ENCODE results near the gene NCS1.
A peak's percentile ranks its signal among the peaks of the same experiment; 100 is the strongest.

The NCS1 gene

GRCh38 chr9:130229759-130230158 lies 57.6 kb downstream of the NCS1 start:
- in situ Hi-C loops (cut with MboI; ENCODE audit: low sequenced_read_pairs): no loop called here
- DNase-seq (ENCODE audit: low spot score in 2 of 2): no peak
- peaks cover 43% of the 10 kb centered on the region for H3K36me3 ChIP-seq (replicated peaks)
- no peak overlapping the region for H3K4me3 ChIP-seq
- H3K4me1 ChIP-seq: no peaks in the 10 kb centered on the region
- H3K9me3 ChIP-seq: no peaks in the 10 kb centered on the region; the same call in 1 of the 2 replicates
- no peaks in the 10 kb centered on the region for H3K27me3 ChIP-seq (ENCODE audit: low read depth)

- in situ Hi-C loops (cut with MboI; ENCODE audit: low sequenced_read_pairs): no loop called here
- H3K9me3 ChIP-seq: no peaks in the 10 kb centered on the region; the same call in 1 of the 2 replicates
- no peaks in the 10 kb centered on the region for H3K4me1 ChIP-seq
- H3K36me3 ChIP-seq (replicated peaks): peaks cover 38% of the 10 kb centered on the region
- DNase-seq (ENCODE audit: low spot score in 2 of 2): no peak
- H3K4me3 ChIP-seq: no peak overlapping the region
- H3K27me3 ChIP-seq (ENCODE audit: low read depth): no peaks in the 10 kb centered on the region
These were observed 58.4 kb downstream of the NCS1 start for GRCh38 chr9:130230631-130231030.

DNA sequence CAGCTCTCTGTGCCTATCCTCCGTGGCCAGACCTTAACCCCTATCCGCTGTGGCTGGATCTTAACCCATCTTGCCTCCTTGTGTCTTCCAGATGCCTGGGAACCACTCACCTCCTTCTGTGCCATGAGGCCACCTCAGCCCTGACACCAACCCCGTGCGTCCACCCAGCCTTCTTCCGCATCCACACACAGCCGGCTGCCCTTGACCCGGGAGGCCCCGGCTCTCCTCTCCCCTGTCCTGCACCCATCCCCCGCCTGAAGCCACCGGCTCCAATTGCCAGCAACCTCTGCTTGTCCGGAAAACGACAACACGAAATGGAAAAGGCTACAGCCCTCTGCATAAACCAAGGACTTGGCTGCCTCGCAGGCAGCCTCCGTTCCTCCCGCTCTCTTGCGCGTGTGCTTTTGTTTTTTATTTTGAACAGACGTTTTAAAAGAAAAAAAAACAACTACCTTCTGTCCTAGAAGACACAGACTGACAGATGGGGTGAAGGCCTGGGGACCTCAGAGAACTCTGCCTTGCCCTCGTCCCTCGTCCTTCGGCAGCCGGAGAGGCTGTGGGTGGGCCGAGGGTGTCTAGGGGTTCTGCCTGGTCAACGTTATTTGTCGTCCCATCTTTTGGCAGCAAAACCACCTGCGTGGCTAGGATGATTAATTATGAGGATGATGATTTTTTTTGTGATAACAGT lies 60.8 kb downstream of the NCS1 start:
- in situ Hi-C loops (cut with MboI; ENCODE audit: low sequenced_read_pairs): no loop called here
- Histone ChIP-seq H3K4me1 (no peaks in the 10 kb centered on the region), H3K9me3 (no peaks in the 10 kb centered on the region), H3K36me3 (replicated peaks) (peaks cover 22% of the 10 kb centered on the region), H3K4me3 (no peak overlapping the region), H3K27me3 (ENCODE audit: low read depth) (no peaks in the 10 kb centered on the region)
- no peak for DNase-seq (ENCODE audit: low spot score in 2 of 2)

- DNase-seq (ENCODE audit: low spot score in 2 of 2): no peak
These were observed 61.4 kb downstream of the NCS1 start for GRCh38 chr9:130233587-130233945.

GRCh38 chr9:130234340-130235260 lies 62.4 kb downstream of the NCS1 start:
- Histone ChIP-seq H3K4me3 (no peak overlapping the region), H3K27me3 (ENCODE audit: low read depth) (no peaks in the 10 kb centered on the region), H3K4me1 (peaks cover 3% of the 10 kb centered on the region), H3K9me3 (no peaks in the 10 kb centered on the region), H3K36me3 (replicated peaks) (peaks cover 18% of the 10 kb centered on the region)
- in situ Hi-C loops (cut with MboI; ENCODE audit: low sequenced_read_pairs): no loop called here
- DNase-seq (ENCODE audit: low spot score in 2 of 2): no peak

More at GRCh38 chr9:130233587-130233945, 61.4 kb downstream of the NCS1 start:
- no peaks in the 10 kb centered on the region for H3K9me3 ChIP-seq
- H3K27me3 ChIP-seq (ENCODE audit: low read depth): no peaks in the 10 kb centered on the region
- peaks cover 22% of the 10 kb centered on the region for H3K36me3 ChIP-seq (replicated peaks)
- no peaks in the 10 kb centered on the region for H3K4me1 ChIP-seq
- no peak overlapping the region for H3K4me3 ChIP-seq
- in situ Hi-C loops (cut with MboI; ENCODE audit: low sequenced_read_pairs): no loop called here

- peaks cover 15% of the 10 kb centered on the region for H3K36me3 ChIP-seq (replicated peaks)
- peaks cover 8% of the 10 kb centered on the region for H3K4me1 ChIP-seq
- no peaks in the 10 kb centered on the region for H3K27me3 ChIP-seq (ENCODE audit: low read depth)
- in situ Hi-C loops (cut with MboI; ENCODE audit: low sequenced_read_pairs): no loop called here
- DNase-seq (ENCODE audit: low spot score in 2 of 2): peak; percentile 41 to 81
- no peaks in the 10 kb centered on the region for H3K9me3 ChIP-seq
- H3K4me3 ChIP-seq: no peak overlapping the region
These were observed 63.6 kb downstream of the NCS1 start for GRCh38 chr9:130235558-130236435.

GRCh38 chr9:130236436-130236985 lies 64.3 kb downstream of the NCS1 start:
- DNase-seq (ENCODE audit: low spot score in 2 of 2): no peak

DNA sequence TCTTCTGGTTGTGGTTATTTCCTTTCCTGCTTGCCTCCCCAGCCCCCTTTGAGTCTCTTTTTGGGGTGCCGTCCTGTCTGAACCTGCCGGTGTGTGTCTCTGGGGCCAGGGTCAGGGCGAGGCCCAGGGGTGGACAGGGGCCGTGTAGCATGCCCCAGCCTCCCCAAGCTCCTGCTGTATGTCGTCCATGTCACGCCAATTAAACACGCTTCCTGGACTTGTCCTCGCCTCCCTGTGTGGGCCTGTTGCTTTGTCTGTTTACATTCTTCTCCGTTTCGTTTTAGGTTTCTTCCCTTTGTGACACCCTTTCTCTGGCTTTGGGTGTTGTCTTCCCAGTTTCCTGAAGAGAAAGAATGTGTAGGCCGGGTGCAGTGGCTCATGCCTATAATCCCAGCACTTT lies 64.9 kb downstream of the NCS1 start:
- no peak for DNase-seq (ENCODE audit: low spot score in 2 of 2)
- H3K4me3 ChIP-seq: no peak overlapping the region
- H3K36me3 ChIP-seq (replicated peaks): peaks cover 14% of the 10 kb centered on the region
- no peaks in the 10 kb centered on the region for H3K9me3 ChIP-seq
- no peaks in the 10 kb centered on the region for H3K27me3 ChIP-seq (ENCODE audit: low read depth)
- peaks cover 8% of the 10 kb centered on the region for H3K4me1 ChIP-seq
- in situ Hi-C loops (cut with MboI; ENCODE audit: low sequenced_read_pairs): no loop called here

More at GRCh38 chr9:130236436-130236985, 64.3 kb downstream of the NCS1 start:
- H3K9me3 ChIP-seq: no peaks in the 10 kb centered on the region
- in situ Hi-C loops (cut with MboI; ENCODE audit: low sequenced_read_pairs): no loop called here
- peaks cover 15% of the 10 kb centered on the region for H3K36me3 ChIP-seq (replicated peaks)
- H3K27me3 ChIP-seq (ENCODE audit: low read depth): no peaks in the 10 kb centered on the region
- H3K4me3 ChIP-seq: no peak overlapping the region
- peaks cover 8% of the 10 kb centered on the region for H3K4me1 ChIP-seq

- Histone ChIP-seq H3K4me1 (peaks cover 10% of the 10 kb centered on the region), H3K36me3 (replicated peaks) (peaks cover 8% of the 10 kb centered on the region), H3K27me3 (ENCODE audit: low read depth) (no peaks in the 10 kb centered on the region), H3K4me3 (no peak overlapping the region), H3K9me3 (no peaks in the 10 kb centered on the region)
- in situ Hi-C loops (cut with MboI; ENCODE audit: low sequenced_read_pairs): no loop called here
- DNase-seq (ENCODE audit: low spot score in 2 of 2): no peak
These were observed 65.7 kb downstream of the NCS1 start for GRCh38 chr9:130237763-130238524.

GRCh38 chr9:130239363-130239695 lies 67.1 kb downstream of the NCS1 start:
- H3K27me3 ChIP-seq (ENCODE audit: low read depth): no peaks in the 10 kb centered on the region
- no peak overlapping the region for H3K4me3 ChIP-seq
- no peak for DNase-seq (ENCODE audit: low spot score in 2 of 2)
- H3K9me3 ChIP-seq: no peaks in the 10 kb centered on the region
- in situ Hi-C loops (cut with MboI; ENCODE audit: low sequenced_read_pairs): no loop called here
- H3K36me3 ChIP-seq (replicated peaks): peaks cover 3% of the 10 kb centered on the region; the same call in 1 of the 2 replicates
- H3K4me1 ChIP-seq: peaks cover 11% of the 10 kb centered on the region

GRCh38 chr9:130239741-130240241 lies 67.6 kb downstream of the NCS1 start:
- Histone ChIP-seq H3K36me3 (replicated peaks) (no peaks in the 10 kb centered on the region), H3K9me3 (no peaks in the 10 kb centered on the region), H3K4me3 (no peak overlapping the region), H3K27me3 (ENCODE audit: low read depth) (no peaks in the 10 kb centered on the region), H3K4me1 (peaks cover 11% of the 10 kb centered on the region)
- peak; percentile 8 to 39 for DNase-seq (ENCODE audit: low spot score in 2 of 2)
- in situ Hi-C loops (cut with MboI; ENCODE audit: low sequenced_read_pairs): no loop called here

DNA sequence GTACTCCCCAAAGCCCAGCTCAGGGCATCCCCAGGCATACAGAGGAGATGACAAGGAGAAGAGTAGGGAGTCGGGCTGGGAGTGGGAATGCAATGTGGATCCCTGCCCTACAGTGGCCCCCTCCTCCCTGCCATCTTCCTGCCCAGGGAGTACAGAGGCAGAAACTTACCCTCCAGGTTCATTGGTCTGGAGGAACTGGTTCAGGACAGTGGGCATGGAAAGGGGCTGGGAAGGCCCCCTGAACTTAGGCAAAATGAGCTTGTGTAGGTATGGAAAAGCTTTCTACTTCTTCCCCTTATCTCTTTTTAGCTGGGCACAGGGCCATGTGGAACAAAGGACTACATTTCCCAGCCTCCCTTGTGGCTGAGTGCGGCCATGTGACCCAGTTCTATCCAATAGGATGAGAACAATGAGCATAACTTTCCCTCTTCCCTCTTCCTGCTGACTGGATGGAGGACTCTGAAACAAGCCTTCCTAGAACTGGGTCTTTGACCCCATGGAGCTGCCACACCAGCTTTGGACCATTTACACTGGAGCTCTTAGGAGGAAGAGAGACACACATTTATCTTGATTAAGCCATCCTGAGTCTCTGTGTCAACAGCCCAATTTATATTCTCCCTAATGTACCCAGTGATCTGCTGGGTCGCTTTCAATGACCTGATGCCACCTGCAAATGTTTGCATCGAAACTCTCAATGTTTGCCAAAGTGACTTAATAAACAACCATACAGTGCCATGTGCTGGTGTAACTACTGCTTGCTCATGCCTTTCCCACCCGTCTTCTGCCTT lies 68.4 kb downstream of the NCS1 start:
- Histone ChIP-seq H3K4me1 (peaks cover 11% of the 10 kb centered on the region), H3K36me3 (replicated peaks) (no peaks in the 10 kb centered on the region), H3K9me3 (no peaks in the 10 kb centered on the region), H3K4me3 (no peak overlapping the region), H3K27me3 (ENCODE audit: low read depth) (no peaks in the 10 kb centered on the region)
- in situ Hi-C loops (cut with MboI; ENCODE audit: low sequenced_read_pairs): no loop called here
- DNase-seq (ENCODE audit: low spot score in 2 of 2): peak; percentile 55 to 69

All from HAP-1 (cell line).